Lower lobe of right lung (tissue), 2 donors: ENCODE data around the gene BHLHE23. TPM values are rescaled to one million over a fixed set of nuclear protein-coding genes. Genes with fewer than 3 reads are reported as not detected.

Experiments used
- ATAC-seq, 2 donors: fragments of 200-7000 bp; cut with Tn5 transposase; one replicate each; pipeline ENCODE4 v1.9.1; 2020 to 2022; ENCODE audit warnings: mild to moderate bottlenecking in 2 of 2, moderate library complexity in 2 of 2
- DNase-seq: peaks from one replicate; pipeline ENCODE4 v3.0.0-alpha.2; 2020
- H3K27ac ChIP-seq: fragments of 200-600 bp; one replicate; pipeline ENCODE4 v1.8.0; 2022
- H3K27me3 ChIP-seq: fragments of 200-600 bp; one replicate; pipeline ENCODE4 v1.8.0; 2022; ENCODE audit warnings: low read depth
- H3K36me3 ChIP-seq: fragments of 200-600 bp; one replicate; pipeline ENCODE4 v1.8.0; 2022; ENCODE audit warnings: mild to moderate bottlenecking
- H3K4me1 ChIP-seq: fragments of 200-600 bp; one replicate; pipeline ENCODE4 v1.8.0; 2022
- H3K4me3 ChIP-seq: fragments of 200-600 bp; one replicate; pipeline ENCODE4 v1.8.0; 2022; ENCODE audit warnings: mild to moderate bottlenecking
- H3K9me3 ChIP-seq: fragments of 200-600 bp; one replicate; pipeline ENCODE4 v1.8.0; 2022
- CTCF ChIP-seq: fragments of 200-600 bp; IDR thresholded peaks from one replicate; pipeline ENCODE4 v1.8.0; 2022; ENCODE audit warnings: antibody characterized with exemption, mild to moderate bottlenecking
- intact Hi-C: fragments of 100-400 bp; cut with DNase I; formaldehyde crosslinking; loops from one replicate; pipeline ENCODE4 v1.11.0; 2022
- total RNA-seq: library from RNA; stranded (reverse); fragmentation: NEBNext Ultra II Directional; extraction: Animal tissue kit (Norgen Biotek cat#: 25700); gene quantifications from one replicate; pipeline ENCODE4 v1.2.1, GENCODE V29; 2021
- donor health status: DM: no; HTN: yes; CAD: no; lungs with severe emphysema.

BHLHE23 gene
- total RNA-seq, 1 donor from 2014 or later, result not detected

- H3K27me3 ChIP-seq, result peaks cover 81% of the 10 kb centered on the region
- no peak for TF ChIP-seq CTCF
- ATAC-seq (no peak), DNase-seq (no peak)
- no peak overlapping the region for H3K27ac ChIP-seq
- no peaks in the 10 kb centered on the region for H3K36me3 ChIP-seq
- H3K4me3 ChIP-seq, result no peak overlapping the region
- H3K4me1 ChIP-seq, result peaks cover 5% of the 10 kb centered on the region
- intact Hi-C loops, result no loop called here
- no peaks in the 10 kb centered on the region for H3K9me3 ChIP-seq
Measured at GRCh38 chr20:63033794-63034709, 27.3 kb upstream of the BHLHE23 start.

GRCh38 chr20:63032861-63033793, 26.4 kb upstream of the BHLHE23 start:
- no peak overlapping the region for H3K4me3 ChIP-seq
- ATAC-seq (no peak), DNase-seq (peak; percentile 45)
- H3K9me3 ChIP-seq, result no peaks in the 10 kb centered on the region
- peaks cover 79% of the 10 kb centered on the region for H3K27me3 ChIP-seq
- H3K27ac ChIP-seq, result no peak overlapping the region
- no peaks in the 10 kb centered on the region for H3K36me3 ChIP-seq
- intact Hi-C loops, result no loop called here
- H3K4me1 ChIP-seq, result peaks cover 5% of the 10 kb centered on the region
- no peak for TF ChIP-seq CTCF

GRCh38 chr20:63032026-63032800, 25.4 kb upstream of the BHLHE23 start:
- H3K4me1 ChIP-seq, result peaks cover 5% of the 10 kb centered on the region
- H3K27me3 ChIP-seq, result peaks cover 86% of the 10 kb centered on the region
- ATAC-seq, result no peak
- no peak overlapping the region for H3K4me3 ChIP-seq
- no peak overlapping the region for H3K27ac ChIP-seq
- H3K9me3 ChIP-seq, result no peaks in the 10 kb centered on the region
- no peak for TF ChIP-seq CTCF
- DNase-seq, result peak; percentile 28
- no peaks in the 10 kb centered on the region for H3K36me3 ChIP-seq
- intact Hi-C loops, result no loop called here

GRCh38 chr20:63031251-63032014, 24.7 kb upstream of the BHLHE23 start:
- DNase-seq (peak; percentile 29), ATAC-seq (no peak)
- Histone ChIP-seq H3K4me3 (no peak overlapping the region), H3K9me3 (no peaks in the 10 kb centered on the region), H3K27ac (no peak overlapping the region), H3K4me1 (peaks cover 5% of the 10 kb centered on the region), H3K27me3 (peaks cover 90% of the 10 kb centered on the region), H3K36me3 (no peaks in the 10 kb centered on the region)
- no peak for TF ChIP-seq CTCF
- intact Hi-C loops, result no loop called here
